Neuronal stem cell (in vitro differentiated cells): Measurements from ENCODE around the gene GAPDHS. TPM values are rescaled to one million over a fixed set of nuclear protein-coding genes. Genes with fewer than 3 reads are reported as not detected.

ENCODE experiments used
- DNase-seq: peaks from one replicate; pipeline ENCODE4 v3.0.0-alpha.2; 2013; ENCODE audit warnings: low spot score
- H2AFZ ChIP-seq: one replicate; pipeline ENCODE4 v1.6.1; 2013; ENCODE audit warnings: mild to moderate bottlenecking, low read length, inconsistent platforms
- H2AK5ac ChIP-seq: 2 replicates; pipeline ENCODE4 v1.6.1; 2013; ENCODE audit warnings: low read depth, mild to moderate bottlenecking, inconsistent platforms, low read length, moderate library complexity, mixed read lengths
- H2BK120ac ChIP-seq: 2 replicates; pipeline ENCODE4 v1.6.1; 2013; ENCODE audit warnings: low read depth, mild to moderate bottlenecking, inconsistent platforms, low read length, moderate library complexity, mixed read lengths
- H2BK12ac ChIP-seq: one replicate; pipeline ENCODE4 v1.6.1; 2013; ENCODE audit warnings: low read length, inconsistent platforms
- H2BK15ac ChIP-seq: 2 replicates; pipeline ENCODE4 v1.6.1; 2013; ENCODE audit warnings: mild to moderate bottlenecking, low read length, inconsistent platforms, mixed read lengths
- H2BK5ac ChIP-seq: one replicate; pipeline ENCODE4 v1.6.1; 2013; ENCODE audit warnings: inconsistent platforms, mild to moderate bottlenecking, low read length, moderate library complexity
- H3K14ac ChIP-seq: one replicate; pipeline ENCODE4 v1.6.1; 2013; ENCODE audit warnings: low read length, inconsistent platforms
- H3K18ac ChIP-seq: 2 replicates; pipeline ENCODE4 v1.6.1; 2013; ENCODE audit warnings: low read length, inconsistent platforms
- H3K23ac ChIP-seq: 2 replicates; pipeline ENCODE4 v1.6.1; 2013; ENCODE audit warnings: low read depth, mild to moderate bottlenecking, mixed read lengths, low read length, inconsistent platforms; ENCODE audit not compliant: poor library complexity
- H3K27ac ChIP-seq: replicated peaks from 3 replicates; pipeline ENCODE4 v1.5.1; 2013; ENCODE audit warnings: low read length, inconsistent platforms
- H3K27me3 ChIP-seq, 3 experiments: 2 replicates each; pipeline ENCODE4 v1.6.1; 2013; ENCODE audit warnings: low read length in 3 of 3, mild to moderate bottlenecking in 2 of 3, inconsistent platforms in 1 of 3, low read depth in 1 of 3, mixed read lengths in 1 of 3, moderate library complexity in 1 of 3; ENCODE audit not compliant: control insufficient read depth in 3 of 3, insufficient read depth in 3 of 3
- H3K36me3 ChIP-seq, 2 donors: replicated peaks in 1 of 2; 2 replicates each; pipeline ENCODE4 v1.6.1; 2013; ENCODE audit warnings: low read length in 2 of 2; ENCODE audit not compliant: control insufficient read depth in 2 of 2, insufficient read depth in 2 of 2
- H3K4ac ChIP-seq: 2 replicates; pipeline ENCODE4 v1.6.1; 2013; ENCODE audit warnings: inconsistent platforms, mild to moderate bottlenecking, low read length, moderate library complexity
- H3K4me1 ChIP-seq, 2 donors: 1 replicate in 1 of 2; 2 replicates in 1 of 2; pipeline ENCODE4 v1.6.1; 2013; ENCODE audit warnings: low read length in 2 of 2, low read depth in 1 of 2; ENCODE audit not compliant: control insufficient read depth in 2 of 2, insufficient read depth in 1 of 2
- H3K4me2 ChIP-seq: one replicate; pipeline ENCODE4 v1.6.1; 2013; ENCODE audit warnings: mild to moderate bottlenecking, low read length, inconsistent platforms; ENCODE audit not compliant: insufficient read depth, poor library complexity, severe bottlenecking
- H3K4me3 ChIP-seq, 2 donors: 2 replicates each; pipeline ENCODE4 v1.5.1; 2013; ENCODE audit warnings: low read length in 2 of 2, mild to moderate bottlenecking in 2 of 2, inconsistent platforms in 1 of 2, moderate library complexity in 1 of 2
- H3K79me1 ChIP-seq: one replicate; pipeline ENCODE4 v1.6.1; 2013; ENCODE audit warnings: low read depth, mild to moderate bottlenecking, inconsistent platforms, low read length, moderate library complexity
- H3K9ac ChIP-seq: one replicate; pipeline ENCODE4 v1.6.1; 2013; ENCODE audit warnings: mild to moderate bottlenecking, low read depth, low read length, inconsistent platforms; ENCODE audit not compliant: poor library complexity
- H3K9me3 ChIP-seq, 2 donors: replicated peaks in 1 of 2; 2 replicates each; pipeline versions ENCODE3 to v1.6.1; 2013; ENCODE audit warnings: low read length in 2 of 2, mild to moderate bottlenecking in 2 of 2, inconsistent platforms in 1 of 2, low read depth in 1 of 2, mixed read lengths in 1 of 2, moderate library complexity in 1 of 2; ENCODE audit not compliant: control insufficient read depth in 2 of 2, insufficient read depth in 1 of 2
- H4K8ac ChIP-seq: one replicate; pipeline ENCODE4 v1.6.1; 2013; ENCODE audit warnings: low read depth, mild to moderate bottlenecking, inconsistent platforms, low read length, moderate library complexity
- H4K91ac ChIP-seq: one replicate; pipeline ENCODE4 v1.6.1; 2013; ENCODE audit warnings: low read length, low read depth, mild to moderate bottlenecking, inconsistent platforms; ENCODE audit not compliant: poor library complexity
- WGBS, 2 donors: extraction: QIAGEN DNeasy Blood & Tissue Kit; methylation state at CpG; one replicate each; pipeline ENCODE4 v1.1.7; 2013; ENCODE audit warnings: missing lambda C conversion rate in 2 of 2, mixed read lengths in 1 of 2; ENCODE audit not compliant: insufficient read length in 2 of 2, insufficient replicate concordance in 1 of 2; ENCODE audit errors: extremely low coverage in 2 of 2; 5-methylcytosine and 5-hydroxymethylcytosine counted together
- polyA plus RNA-seq, 2 experiments: library from polyadenylated mRNA; stranded (reverse); fragments of 200-250 nt; gene quantifications; one replicate each; pipeline ENCODE4 v1.2.3, GENCODE V29; 2013

Gene GAPDHS
- 0.03 TPM for polyA plus RNA-seq (2013, experiment 1 of 2)
- not detected for polyA plus RNA-seq (2013, experiment 2 of 2)

- Histone ChIP-seq H2BK120ac (peak within 1 kb of the TSS; percentile 56), H4K91ac (peak within 1 kb of the TSS; percentile 58), H3K36me3 (no peaks in the 10 kb centered on the region), H3K14ac (no peak within 1 kb of the TSS), H2AK5ac (no peak within 1 kb of the TSS), H2BK15ac (peak within 1 kb of the TSS; percentile 23), H3K27me3 (peaks cover 0 to 14% (median 13%) of the 10 kb centered on the region in 3 experiments), H2AFZ (peak within 1 kb of the TSS; percentile 65), H3K27ac (no peak within 1 kb of the TSS), H3K9me3 (peaks cover 0 to 2% of the 10 kb centered on the region in 2 donors), H3K79me1 (no peaks in the 10 kb centered on the region), H3K4ac (no peak within 1 kb of the TSS), H3K23ac (peak within 1 kb of the TSS; percentile 37), H2BK12ac (no peak within 1 kb of the TSS), H3K4me3 (peak within 1 kb of the TSS in 1 of 2 donors; percentile 8), H3K18ac (peak within 1 kb of the TSS; percentile 63), H2BK5ac (no peak within 1 kb of the TSS), H3K4me2 (peak within 1 kb of the TSS; percentile 54), H4K8ac (peak within 1 kb of the TSS; percentile 45), H3K9ac (peak within 1 kb of the TSS; percentile 68), H3K4me1 (peaks cover 0 to 9% of the 10 kb centered on the region in 2 donors)
- no peak for DNase-seq
- WGBS, 2 donors: no CpG with 5 or more reads among the region's 39 CpGs
These were observed at the start of gene GAPDHS for GRCh38 chr19:35533201-35533821. Gene GAPDHS (plus strand): TSS chr19:35533456. CDS start chr19:35533528, 72 bp downstream.

- no peaks in the 10 kb centered on the region for H3K4me1 ChIP-seq
- H3K14ac ChIP-seq: no peak overlapping the region
- H3K4me2 ChIP-seq: no peak overlapping the region
- H2BK15ac ChIP-seq: no peak overlapping the region
- H3K9me3 ChIP-seq: no peaks in the 10 kb centered on the region
- H2AFZ ChIP-seq: no peak overlapping the region
- H2BK5ac ChIP-seq: no peak overlapping the region
- H3K36me3 ChIP-seq: no peaks in the 10 kb centered on the region
- no peaks in the 10 kb centered on the region for H3K79me1 ChIP-seq
- no peak overlapping the region for H4K91ac ChIP-seq
- H3K23ac ChIP-seq: no peak overlapping the region
- no peak overlapping the region for H3K18ac ChIP-seq
- no peak overlapping the region for H2AK5ac ChIP-seq
- no CpG with 5 or more reads among the region's 7 CpGs for WGBS, 2 donors
- no peak overlapping the region for H2BK12ac ChIP-seq
- DNase-seq: no peak
- no peak overlapping the region for H3K27ac ChIP-seq
- H4K8ac ChIP-seq: no peak overlapping the region
- H2BK120ac ChIP-seq: no peak overlapping the region
- H3K27me3 ChIP-seq: peaks cover 0 to 28% (median 0%) of the 10 kb centered on the region in 3 experiments
- no peak overlapping the region for H3K4ac ChIP-seq
- no peak overlapping the region for H3K9ac ChIP-seq
- H3K4me3 ChIP-seq: no peak overlapping the region
These were observed 48.8 kb upstream of the GAPDHS start for GRCh38 chr19:35484252-35485036.

- Histone ChIP-seq H2AFZ (no peak overlapping the region), H3K18ac (no peak overlapping the region), H3K79me1 (no peaks in the 10 kb centered on the region), H4K91ac (no peak overlapping the region), H3K9me3 (no peaks in the 10 kb centered on the region), H2BK12ac (no peak overlapping the region), H3K4me3 (no peak overlapping the region), H3K9ac (no peak overlapping the region), H3K27me3 (peaks cover 0 to 32% (median 0%) of the 10 kb centered on the region in 3 experiments), H3K14ac (no peak overlapping the region), H3K36me3 (no peaks in the 10 kb centered on the region), H3K4ac (no peak overlapping the region), H2BK5ac (no peak overlapping the region), H4K8ac (no peak overlapping the region), H2BK15ac (no peak overlapping the region), H3K27ac (no peak overlapping the region), H3K4me2 (no peak overlapping the region), H2BK120ac (no peak overlapping the region), H3K4me1 (no peaks in the 10 kb centered on the region), H2AK5ac (no peak overlapping the region), H3K23ac (no peak overlapping the region)
- DNase-seq: no peak
- no CpG with 5 or more reads among the region's 3 CpGs for WGBS, 2 donors
These were observed 47.0 kb upstream of the GAPDHS start for GRCh38 chr19:35486268-35486708.

- H3K27ac ChIP-seq: no peak overlapping the region
These were observed 45.5 kb upstream of the GAPDHS start for GRCh38 chr19:35487656-35488182.

More at GRCh38 chr19:35487656-35488182, 45.5 kb upstream of the GAPDHS start:
- no peak overlapping the region for H3K4me2 ChIP-seq
- H3K18ac ChIP-seq: peak overlapping the region; percentile 40
- peaks cover 0 to 45% (median 0%) of the 10 kb centered on the region in 3 experiments for H3K27me3 ChIP-seq
- H3K4me1 ChIP-seq: no peaks in the 10 kb centered on the region
- no peak overlapping the region for H2AK5ac ChIP-seq
- no peak overlapping the region for H2BK120ac ChIP-seq
- no peaks in the 10 kb centered on the region for H3K9me3 ChIP-seq
- no peak overlapping the region for H3K14ac ChIP-seq
- DNase-seq: no peak
- no peak overlapping the region for H3K4me3 ChIP-seq
- H2AFZ ChIP-seq: no peak overlapping the region
- H3K79me1 ChIP-seq: no peaks in the 10 kb centered on the region
- no peak overlapping the region for H2BK5ac ChIP-seq
- H2BK15ac ChIP-seq: no peak overlapping the region
- H3K9ac ChIP-seq: no peak overlapping the region
- peak overlapping the region; percentile 56 for H3K23ac ChIP-seq
- WGBS, 2 donors: no CpG with 5 or more reads among the region's 10 CpGs
- no peak overlapping the region for H4K8ac ChIP-seq
- H2BK12ac ChIP-seq: no peak overlapping the region
- H3K4ac ChIP-seq: no peak overlapping the region
- no peak overlapping the region for H4K91ac ChIP-seq
- H3K36me3 ChIP-seq: no peaks in the 10 kb centered on the region
